ENCODE data around the gene RNF31.
"Not testable (repeated sequence)": the region's sequence is repeated elsewhere in the genome, so short reads cannot be mapped to it uniquely, and the experiment has no call there.

Gene RNF31

GRCh38 chr14:24202538-24202937 is 55.2 kb downstream of the RNF31 start:
- not testable (repeated sequence) for H3K27me3 Mint-ChIP-seq (ENCODE audit: low read depth); H3K4me3 Mint-ChIP-seq; H3K27ac Mint-ChIP-seq
- H3K36me3 Mint-ChIP-seq (ENCODE audit: low read depth) = peaks cover 59% of the 10 kb centered on the region
- H3K9me3 Mint-ChIP-seq = peaks cover 16% of the 10 kb centered on the region
- peaks cover 19% of the 10 kb centered on the region for H3K4me1 Mint-ChIP-seq (ENCODE audit: low read depth)

- H3K4me3 Mint-ChIP-seq; H3K27me3 Mint-ChIP-seq (ENCODE audit: low read depth); H3K27ac Mint-ChIP-seq: not testable (repeated sequence)
- peaks cover 19% of the 10 kb centered on the region for H3K4me1 Mint-ChIP-seq (ENCODE audit: low read depth)
- H3K9me3 Mint-ChIP-seq = peaks cover 16% of the 10 kb centered on the region
- H3K36me3 Mint-ChIP-seq (ENCODE audit: low read depth) = peaks cover 64% of the 10 kb centered on the region
Measured at GRCh38 chr14:24203249-24203886, 56.1 kb downstream of the RNF31 start.

DNA sequence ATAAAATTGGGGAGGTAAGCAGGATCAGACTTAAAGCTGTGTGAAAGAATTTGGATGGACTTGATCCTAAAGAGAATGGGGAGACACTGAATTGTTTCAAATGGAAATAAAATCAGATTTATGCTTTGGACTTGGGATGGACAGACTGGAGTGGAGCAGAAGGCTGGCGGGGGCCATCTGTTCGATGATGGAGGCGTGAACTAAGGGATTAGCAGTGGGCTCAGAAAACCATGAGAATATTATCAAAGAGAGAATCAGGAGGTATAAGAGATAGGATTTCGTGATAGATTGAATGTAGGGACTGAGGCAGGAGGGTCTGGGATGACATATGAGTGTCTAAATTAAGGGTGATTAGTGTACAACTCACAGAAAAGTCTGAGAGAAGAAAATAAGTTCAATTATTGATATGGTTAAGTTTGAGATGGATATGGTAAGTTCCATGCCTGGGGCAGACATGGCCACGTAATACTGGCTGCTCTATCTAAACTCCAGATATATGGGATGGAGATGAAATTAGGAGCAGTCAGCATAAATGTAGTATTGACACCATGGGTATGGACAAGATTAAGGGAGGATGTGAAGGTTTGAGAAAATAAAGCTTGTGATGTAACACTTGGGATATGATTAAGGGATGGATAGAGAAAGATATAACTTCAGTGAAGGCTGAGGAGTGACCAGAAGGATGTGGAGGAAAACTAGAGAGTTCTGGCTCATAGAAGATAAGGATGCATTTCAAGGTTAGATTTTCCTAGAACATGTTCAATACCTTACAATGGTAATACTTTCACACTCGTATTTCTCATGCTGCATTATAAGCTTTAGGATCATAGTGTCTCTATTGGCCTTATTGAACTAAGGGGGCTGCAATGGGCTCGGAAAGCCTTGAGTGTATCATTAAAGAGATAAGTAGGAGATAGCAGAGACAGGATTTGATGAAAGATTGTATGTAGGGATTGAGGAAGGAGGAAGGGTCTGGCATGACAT is 57.2 kb downstream of the RNF31 start:
- H3K4me3 Mint-ChIP-seq = no peak overlapping the region
- H3K27me3 Mint-ChIP-seq (ENCODE audit: low read depth) = no peaks in the 10 kb centered on the region
- peaks cover 62% of the 10 kb centered on the region for H3K36me3 Mint-ChIP-seq (ENCODE audit: low read depth)
- H3K27ac Mint-ChIP-seq = no peak overlapping the region
- H3K4me1 Mint-ChIP-seq (ENCODE audit: low read depth) = peaks cover 10% of the 10 kb centered on the region
- peaks cover 16% of the 10 kb centered on the region for H3K9me3 Mint-ChIP-seq

- peak overlapping the region; percentile 52 for H3K27ac Mint-ChIP-seq
- peaks cover 15% of the 10 kb centered on the region for H3K4me1 Mint-ChIP-seq (ENCODE audit: low read depth)
Measured at GRCh38 chr14:24206260-24207103, 59.2 kb downstream of the RNF31 start.

GRCh38 chr14:24207104-24207551 is 59.8 kb downstream of the RNF31 start:
- Mint-ChIP-seq H3K27ac (peak overlapping the region; percentile 52), H3K36me3 (ENCODE audit: low read depth) (peaks cover 67% of the 10 kb centered on the region), H3K4me3 (no peak overlapping the region), H3K9me3 (peaks cover 7% of the 10 kb centered on the region), H3K4me1 (ENCODE audit: low read depth) (peaks cover 17% of the 10 kb centered on the region), H3K27me3 (ENCODE audit: low read depth) (no peaks in the 10 kb centered on the region)

More at GRCh38 chr14:24206260-24207103, 59.2 kb downstream of the RNF31 start:
- Mint-ChIP-seq H3K4me3 (no peak overlapping the region), H3K27me3 (ENCODE audit: low read depth) (no peaks in the 10 kb centered on the region), H3K36me3 (ENCODE audit: low read depth) (peaks cover 69% of the 10 kb centered on the region), H3K9me3 (peaks cover 13% of the 10 kb centered on the region)

DNA sequence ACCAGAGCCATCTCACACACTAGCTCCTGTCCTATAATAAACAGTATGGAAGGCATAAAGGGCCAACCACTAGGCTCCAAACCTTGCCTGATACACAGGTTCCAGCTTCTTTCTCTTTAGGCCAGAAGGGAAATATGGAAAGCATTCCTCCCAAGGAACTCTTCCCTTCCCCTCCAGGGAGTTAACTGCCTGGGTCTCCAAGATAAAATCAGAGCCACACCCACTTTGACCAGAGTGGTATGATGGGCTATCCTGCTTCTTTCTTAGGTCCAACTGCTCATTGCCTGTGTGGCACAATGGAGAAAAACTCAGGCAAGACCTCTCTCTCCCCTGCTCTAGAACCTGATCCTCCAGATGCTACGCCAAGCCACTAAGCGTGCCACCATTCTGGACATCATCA is 60.3 kb downstream of the RNF31 start:
- Mint-ChIP-seq H3K36me3 (ENCODE audit: low read depth) (peaks cover 63% of the 10 kb centered on the region), H3K4me3 (no peak overlapping the region), H3K4me1 (ENCODE audit: low read depth) (peaks cover 17% of the 10 kb centered on the region), H3K27me3 (ENCODE audit: low read depth) (no peaks in the 10 kb centered on the region), H3K27ac (no peak overlapping the region), H3K9me3 (peaks cover 5% of the 10 kb centered on the region)
